Karpas-422 (cell line): ENCODE results near the gene TTLL5. TPM values are rescaled to one million over a fixed set of nuclear protein-coding genes. Genes with fewer than 3 reads are reported as not detected.

Experiments used
- DNase-seq: peaks from one replicate; pipeline ENCODE4 v3.0.0-alpha.2; 2015
- H2AFZ ChIP-seq: fragments of 200-600 bp; sonication (generic); 2 replicates; pipeline ENCODE4 v1.6.1; 2014; ENCODE audit warnings: antibody characterized with exemption, low read length, mixed read lengths
- H3K27ac ChIP-seq: fragments of 200-600 bp; sonication (generic); 2 replicates; pipeline ENCODE4 v1.5.1; 2014; ENCODE audit warnings: mild to moderate bottlenecking, low read length, moderate library complexity
- H3K27me3 ChIP-seq: fragments of 200-600 bp; sonication (generic); 2 replicates; pipeline ENCODE4 v1.6.1; 2014; ENCODE audit warnings: low read length, mixed read lengths
- H3K36me3 ChIP-seq: fragments of 200-600 bp; sonication (generic); 2 replicates; pipeline ENCODE4 v1.6.1; 2014; ENCODE audit warnings: low read length, mixed read lengths; ENCODE audit not compliant: insufficient read depth
- H3K4me1 ChIP-seq: fragments of 200-600 bp; sonication (generic); 2 replicates; pipeline ENCODE4 v1.6.1; 2014; ENCODE audit warnings: mild to moderate bottlenecking, low read length, mixed read lengths
- H3K4me2 ChIP-seq: fragments of 200-600 bp; sonication (generic); 2 replicates; pipeline ENCODE4 v1.6.1; 2014; ENCODE audit warnings: low read length, low read depth, mild to moderate bottlenecking; ENCODE audit not compliant: poor library complexity, severe bottlenecking
- H3K4me3 ChIP-seq: fragments of 200-600 bp; sonication (generic); 2 replicates; pipeline ENCODE4 v1.5.1; 2014; ENCODE audit warnings: mild to moderate bottlenecking, antibody characterized with exemption, low read length, mixed read lengths
- H3K79me2 ChIP-seq: fragments of 200-600 bp; sonication (generic); 2 replicates; pipeline ENCODE4 v1.6.1; 2014; ENCODE audit warnings: mild to moderate bottlenecking, low read length, mixed read lengths
- H3K9ac ChIP-seq: fragments of 200-600 bp; sonication (generic); 2 replicates; pipeline ENCODE4 v1.6.0; 2014; ENCODE audit warnings: low read length
- H3K9me2 ChIP-seq: fragments of 200-600 bp; sonication (generic), shearing (Covaris generic); replicated peaks from 2 replicates; pipeline ENCODE4 v1.6.0; 2014; ENCODE audit warnings: mild to moderate bottlenecking, low read length, moderate library complexity; ENCODE audit not compliant: insufficient read depth
- H3K9me3 ChIP-seq: fragments of 300-700, 200-600 bp; sonication (generic); 2 replicates; pipeline ENCODE4 v1.6.1; 2014; ENCODE audit warnings: low read length, mixed read lengths
- H4K20me1 ChIP-seq: fragments of 200-600 bp; sonication (generic); 2 replicates; pipeline ENCODE4 v1.6.1; 2014; ENCODE audit warnings: mild to moderate bottlenecking, antibody characterized with exemption, low read length, low read depth; ENCODE audit not compliant: insufficient read depth
- total RNA-seq: library from RNA; depleted of rRNA; stranded (reverse); fragments of >200 nt; shearing (Covaris generic); gene quantifications from 2 replicates; pipeline ENCODE4 v1.2.3, GENCODE V29; 2014; ENCODE audit warnings: low replicate concordance

The TTLL5 gene
- total RNA-seq, 1 experiment from 2014 or later = 53.7 TPM

- H4K20me1 ChIP-seq = no peaks in the 10 kb centered on the region
- H3K4me1 ChIP-seq = peaks cover 4% of the 10 kb centered on the region
- no peak overlapping the region for H3K4me3 ChIP-seq
- no peak for DNase-seq
- H2AFZ ChIP-seq = no peak overlapping the region
- H3K79me2 ChIP-seq = no peaks in the 10 kb centered on the region
- H3K27ac ChIP-seq = no peak overlapping the region
- H3K9me3 ChIP-seq = peaks cover 13% of the 10 kb centered on the region
- H3K9ac ChIP-seq = no peak overlapping the region
- no peak overlapping the region for H3K4me2 ChIP-seq
- H3K36me3 ChIP-seq = peaks cover 54% of the 10 kb centered on the region
- H3K9me2 ChIP-seq = 0 out of 2 replicates have a peak, but pooled peaks cover 3% of the 10 kb centered on the region
- no peaks in the 10 kb centered on the region for H3K27me3 ChIP-seq
Measured at GRCh38 chr14:75723716-75724115, 62.7 kb downstream of the TTLL5 start.

GRCh38 chr14:75724414-75725204 is 63.6 kb downstream of the TTLL5 start:
- DNase-seq = no peak

GRCh38 chr14:75725481-75725880 is 64.4 kb downstream of the TTLL5 start:
- H3K4me1 ChIP-seq = peaks cover 4% of the 10 kb centered on the region

More at GRCh38 chr14:75724414-75725204, 63.6 kb downstream of the TTLL5 start:
- no peaks in the 10 kb centered on the region for H3K79me2 ChIP-seq
- peaks cover 13% of the 10 kb centered on the region for H3K9me3 ChIP-seq
- no peaks in the 10 kb centered on the region for H4K20me1 ChIP-seq
- no peak overlapping the region for H3K9ac ChIP-seq
- no peak overlapping the region for H3K4me2 ChIP-seq
- no peak overlapping the region for H2AFZ ChIP-seq
- H3K36me3 ChIP-seq = peaks cover 54% of the 10 kb centered on the region
- H3K9me2 ChIP-seq = 0 out of 2 replicates have a peak, but pooled peaks cover 3% of the 10 kb centered on the region
- H3K27me3 ChIP-seq = no peaks in the 10 kb centered on the region
- H3K4me3 ChIP-seq = no peak overlapping the region
- H3K4me1 ChIP-seq = peaks cover 4% of the 10 kb centered on the region
- no peak overlapping the region for H3K27ac ChIP-seq

GRCh38 chr14:75726321-75726720 is 65.3 kb downstream of the TTLL5 start:
- Histone ChIP-seq H3K9ac (no peak overlapping the region), H3K27ac (no peak overlapping the region), H3K4me1 (peaks cover 4% of the 10 kb centered on the region), H3K9me2 (0 out of 2 replicates have a peak, but pooled peaks cover 3% of the 10 kb centered on the region), H3K36me3 (peaks cover 51% of the 10 kb centered on the region), H2AFZ (no peak overlapping the region), H3K27me3 (no peaks in the 10 kb centered on the region), H3K4me3 (no peak overlapping the region), H4K20me1 (no peaks in the 10 kb centered on the region), H3K79me2 (no peaks in the 10 kb centered on the region), H3K9me3 (peaks cover 13% of the 10 kb centered on the region), H3K4me2 (no peak overlapping the region)
- no peak for DNase-seq

More at GRCh38 chr14:75725481-75725880, 64.4 kb downstream of the TTLL5 start:
- Histone ChIP-seq H3K79me2 (no peaks in the 10 kb centered on the region), H3K4me2 (no peak overlapping the region), H3K27ac (no peak overlapping the region), H3K4me3 (no peak overlapping the region), H4K20me1 (no peaks in the 10 kb centered on the region), H3K36me3 (peaks cover 54% of the 10 kb centered on the region), H3K9me3 (peaks cover 13% of the 10 kb centered on the region), H3K9ac (no peak overlapping the region), H2AFZ (no peak overlapping the region), H3K27me3 (no peaks in the 10 kb centered on the region), H3K9me2 (0 out of 2 replicates have a peak, but pooled peaks cover 3% of the 10 kb centered on the region)
- no peak for DNase-seq

- no peak for DNase-seq
- no peak overlapping the region for H3K4me3 ChIP-seq
- no peak overlapping the region for H3K27ac ChIP-seq
- peaks cover 13% of the 10 kb centered on the region for H3K9me3 ChIP-seq
- H3K27me3 ChIP-seq = no peaks in the 10 kb centered on the region
- no peak overlapping the region for H2AFZ ChIP-seq
- H3K36me3 ChIP-seq = peaks cover 51% of the 10 kb centered on the region
- peaks cover 4% of the 10 kb centered on the region for H3K4me1 ChIP-seq
- no peak overlapping the region for H3K4me2 ChIP-seq
- no peaks in the 10 kb centered on the region for H3K79me2 ChIP-seq
- H3K9ac ChIP-seq = no peak overlapping the region
- 0 out of 2 replicates have a peak, but pooled peaks cover 3% of the 10 kb centered on the region for H3K9me2 ChIP-seq
- no peaks in the 10 kb centered on the region for H4K20me1 ChIP-seq
Measured at GRCh38 chr14:75727124-75727523, 66.1 kb downstream of the TTLL5 start.

GRCh38 chr14:75732888-75733287 is 71.8 kb downstream of the TTLL5 start:
- H3K4me2 ChIP-seq = no peak overlapping the region
- H3K79me2 ChIP-seq = no peaks in the 10 kb centered on the region
- H3K9me2 ChIP-seq = 0 out of 2 replicates have a peak, but pooled peaks cover 3% of the 10 kb centered on the region
- no peak overlapping the region for H3K4me3 ChIP-seq
- no peak overlapping the region for H2AFZ ChIP-seq
- H3K4me1 ChIP-seq = no peaks in the 10 kb centered on the region
- H3K9ac ChIP-seq = no peak overlapping the region
- H3K27ac ChIP-seq = no peak overlapping the region
- no peaks in the 10 kb centered on the region for H3K36me3 ChIP-seq
- no peaks in the 10 kb centered on the region for H3K9me3 ChIP-seq
- H3K27me3 ChIP-seq = no peaks in the 10 kb centered on the region
- no peaks in the 10 kb centered on the region for H4K20me1 ChIP-seq
- no peak for DNase-seq

GRCh38 chr14:75734854-75735253 is 73.8 kb downstream of the TTLL5 start:
- no peak overlapping the region for H3K27ac ChIP-seq
- no peaks in the 10 kb centered on the region for H3K79me2 ChIP-seq
- H3K36me3 ChIP-seq = no peaks in the 10 kb centered on the region
- H3K9me2 ChIP-seq = no peaks in the 10 kb centered on the region
- H3K9me3 ChIP-seq = no peaks in the 10 kb centered on the region
- no peak overlapping the region for H3K4me3 ChIP-seq
- no peaks in the 10 kb centered on the region for H3K27me3 ChIP-seq
- no peaks in the 10 kb centered on the region for H4K20me1 ChIP-seq
- no peak overlapping the region for H2AFZ ChIP-seq
- H3K4me2 ChIP-seq = no peak overlapping the region
- DNase-seq = no peak
- no peaks in the 10 kb centered on the region for H3K4me1 ChIP-seq
- H3K9ac ChIP-seq = no peak overlapping the region

GRCh38 chr14:75736845-75737485 is 75.9 kb downstream of the TTLL5 start:
- H3K9me3 ChIP-seq = no peaks in the 10 kb centered on the region

More at GRCh38 chr14:75736845-75737485, 75.9 kb downstream of the TTLL5 start:
- Histone ChIP-seq H2AFZ (no peak overlapping the region), H3K9ac (no peak overlapping the region), H3K27ac (no peak overlapping the region), H3K9me2 (no peaks in the 10 kb centered on the region), H3K79me2 (no peaks in the 10 kb centered on the region), H3K4me3 (no peak overlapping the region), H3K27me3 (no peaks in the 10 kb centered on the region), H3K4me1 (no peaks in the 10 kb centered on the region), H4K20me1 (no peaks in the 10 kb centered on the region), H3K36me3 (peaks cover 5% of the 10 kb centered on the region; the same call in 1 of the 2 replicates), H3K4me2 (no peak overlapping the region)
- DNase-seq = no peak
